GM23338 (cell line): ENCODE results near the gene GLI3.

ENCODE experiments used
- CREB1 ChIP-seq: fragments of 250-450 bp; sonication (Bioruptor Pico); IDR thresholded peaks from 2 replicates; pipeline ENCODE4 v1.5.0; 2020; ENCODE audit warnings: low read depth, mild to moderate bottlenecking, moderate library complexity
- CTCF ChIP-seq, 2 experiments: fragments of 200-600 bp in 1 of 2; sonication (generic) in 1 of 2; conservative IDR thresholded peaks; 2 replicates each; pipeline versions ENCODE4 v1.5.1 to v1.6.1; 2016 to 2017; ENCODE audit warnings: antibody characterized with exemption in 2 of 2, low read depth in 2 of 2, mild to moderate bottlenecking in 2 of 2, moderate library complexity in 1 of 2
- EZH2 ChIP-seq: fragments of 200-600 bp; sonication (generic); IDR thresholded peaks from one replicate; pipeline ENCODE4 v1.8.0; 2017; ENCODE audit warnings: antibody characterized with exemption, mild to moderate bottlenecking, low read depth; ENCODE audit not compliant: unreplicated experiment
- EZH2phosphoT487 ChIP-seq: fragments of 200-600 bp; sonication (generic); IDR thresholded peaks from one replicate; pipeline ENCODE4 v1.8.1; 2018; ENCODE audit warnings: antibody characterized with exemption; ENCODE audit not compliant: unreplicated experiment
- JUNB ChIP-seq: IDR thresholded peaks from one replicate; pipeline ENCODE4 v1.6.1; 2016; ENCODE audit warnings: antibody characterized with exemption; ENCODE audit not compliant: unreplicated experiment
- NANOG ChIP-seq: IDR thresholded peaks from 2 replicates; pipeline ENCODE4 v1.6.1; 2016; ENCODE audit warnings: antibody characterized with exemption, borderline replicate concordance
- POLR2AphosphoS5 ChIP-seq: IDR thresholded peaks from 2 replicates; pipeline ENCODE4 v1.6.1; 2016; ENCODE audit warnings: antibody characterized with exemption, low read depth
- REST ChIP-seq: IDR thresholded peaks from one replicate; pipeline ENCODE4 v1.6.1; 2018; ENCODE audit warnings: antibody characterized with exemption; ENCODE audit not compliant: unreplicated experiment
- STAT1 ChIP-seq: IDR thresholded peaks from one replicate; pipeline ENCODE4 v1.6.1; 2016; ENCODE audit warnings: antibody characterized with exemption; ENCODE audit not compliant: unreplicated experiment
- ZNF114 ChIP-seq: fragments of 250-450 bp; sonication (Bioruptor Pico); IDR thresholded peaks from 2 replicates; pipeline ENCODE4 v1.5.0; 2020; ENCODE audit warnings: mild to moderate bottlenecking, moderate library complexity
- ZNF331 ChIP-seq: fragments of 250-450 bp; sonication (Bioruptor Pico); IDR thresholded peaks from 2 replicates; pipeline ENCODE4 v1.5.0; 2020; ENCODE audit warnings: low read depth, mild to moderate bottlenecking, moderate library complexity

GRCh38 chr7:42068554-42069280 lies 168.3 kb downstream of the GLI3 start:
- TF ChIP-seq EZH2 (no peak), CTCF (conservative IDR thresholded peaks at IDR 0.05; ENCODE audit: low read depth in 2 of 2) (no peak), REST (no peak), EZH2phosphoT487 (no peak), ZNF331 (CRISPR knock-in tag) (no peak), POLR2AphosphoS5 (no peak), CREB1 (CRISPR knock-in tag) (no peak), JUNB (no peak), STAT1 (no peak), NANOG (no peak), ZNF114 (CRISPR knock-in tag) (no peak)
